ENCODE data around the gene LYAR.

GRCh38 chr4:4308800-4309441 lies 19.0 kb upstream of the LYAR start:
- TF ChIP-seq EP300 (IDR thresholded peaks at IDR 0.05) (no peak), CTCF (IDR thresholded peaks at IDR 0.05) (no peak), POLR2A (IDR thresholded peaks at IDR 0.05) (no peak), POLR2AphosphoS5 (IDR thresholded peaks at IDR 0.05) (no peak)
